Muscle layer of colon (tissue), 2 donors: Measurements from ENCODE around the gene ATP11A.

Source experiments
- H3K27ac ChIP-seq: one replicate; pipeline ENCODE4 v1.7.0; 2013; ENCODE audit warnings: low read depth, mild to moderate bottlenecking, low read length, moderate library complexity
- H3K27me3 ChIP-seq, 2 donors: one replicate each; pipeline ENCODE4 v1.7.0; 2013; ENCODE audit warnings: low read length in 2 of 2, mild to moderate bottlenecking in 2 of 2; ENCODE audit not compliant: insufficient read depth in 2 of 2, control insufficient read depth in 1 of 2
- H3K36me3 ChIP-seq: one replicate; pipeline ENCODE4 v1.7.0; 2013; ENCODE audit warnings: mild to moderate bottlenecking, low read length; ENCODE audit not compliant: insufficient read depth
- H3K4me1 ChIP-seq: one replicate; pipeline ENCODE4 v1.7.0; 2013; ENCODE audit warnings: mild to moderate bottlenecking, low read length; ENCODE audit not compliant: insufficient read depth
- H3K4me3 ChIP-seq, 2 donors: one replicate each; pipeline ENCODE4 v1.7.0; 2013; ENCODE audit warnings: low read length in 2 of 2, low read depth in 1 of 2, mild to moderate bottlenecking in 1 of 2, moderate library complexity in 1 of 2
- H3K9ac ChIP-seq: one replicate; pipeline ENCODE4 v1.7.0; 2013; ENCODE audit warnings: low read length
- H3K9me3 ChIP-seq: one replicate; pipeline ENCODE4 v1.7.0; 2013; ENCODE audit warnings: mild to moderate bottlenecking, low read length
- donor health status: abdominal sarcoma.
- donor health status: Adenocarcinoma of cecum.

ATP11A gene

GRCh38 chr13:112928972-112929782 lies 239.3 kb downstream of the ATP11A start:
- H3K4me1 ChIP-seq: peaks cover 5% of the 10 kb centered on the region
- no peak overlapping the region for H3K27ac ChIP-seq
- H3K9ac ChIP-seq: no peak overlapping the region
- no peaks in the 10 kb centered on the region for H3K9me3 ChIP-seq
- peaks cover 0 to 19% of the 10 kb centered on the region in 2 donors for H3K27me3 ChIP-seq
- H3K36me3 ChIP-seq: no peaks in the 10 kb centered on the region
- no peak overlapping the region for H3K4me3 ChIP-seq

GRCh38 chr13:112929783-112930055 lies 239.9 kb downstream of the ATP11A start:
- no peaks in the 10 kb centered on the region for H3K36me3 ChIP-seq
- H3K4me3 ChIP-seq: no peak overlapping the region
- no peak overlapping the region for H3K27ac ChIP-seq
- peaks cover 0 to 19% of the 10 kb centered on the region in 2 donors for H3K27me3 ChIP-seq
- H3K9ac ChIP-seq: no peak overlapping the region
- no peaks in the 10 kb centered on the region for H3K9me3 ChIP-seq
- peaks cover 5% of the 10 kb centered on the region for H3K4me1 ChIP-seq

GRCh38 chr13:112930192-112930591 lies 240.4 kb downstream of the ATP11A start:
- no peak overlapping the region for H3K9ac ChIP-seq
- peaks cover 0 to 19% of the 10 kb centered on the region in 2 donors for H3K27me3 ChIP-seq
- H3K4me1 ChIP-seq: peaks cover 5% of the 10 kb centered on the region
- no peaks in the 10 kb centered on the region for H3K36me3 ChIP-seq
- H3K9me3 ChIP-seq: no peaks in the 10 kb centered on the region
- no peak overlapping the region for H3K27ac ChIP-seq
- no peak overlapping the region for H3K4me3 ChIP-seq

GRCh38 chr13:112931028-112931934 lies 241.4 kb downstream of the ATP11A start:
- Histone ChIP-seq H3K36me3 (no peaks in the 10 kb centered on the region), H3K9me3 (no peaks in the 10 kb centered on the region), H3K9ac (no peak overlapping the region), H3K4me1 (peaks cover 5% of the 10 kb centered on the region), H3K27ac (no peak overlapping the region), H3K4me3 (no peak overlapping the region), H3K27me3 (peaks cover 0 to 19% of the 10 kb centered on the region in 2 donors)

GRCh38 chr13:112932971-112933370 lies 243.1 kb downstream of the ATP11A start:
- no peak overlapping the region for H3K9ac ChIP-seq
- H3K4me1 ChIP-seq: peaks cover 5% of the 10 kb centered on the region
- H3K27ac ChIP-seq: no peak overlapping the region
- peaks cover 0 to 19% of the 10 kb centered on the region in 2 donors for H3K27me3 ChIP-seq
- no peak overlapping the region for H3K4me3 ChIP-seq
- no peaks in the 10 kb centered on the region for H3K9me3 ChIP-seq
- H3K36me3 ChIP-seq: no peaks in the 10 kb centered on the region

GRCh38 chr13:112933649-112934048 lies 243.8 kb downstream of the ATP11A start:
- H3K27me3 ChIP-seq: peaks cover 0 to 19% of the 10 kb centered on the region in 2 donors
- H3K9ac ChIP-seq: no peak overlapping the region
- H3K36me3 ChIP-seq: no peaks in the 10 kb centered on the region
- no peak overlapping the region for H3K27ac ChIP-seq
- H3K4me1 ChIP-seq: peaks cover 5% of the 10 kb centered on the region
- H3K4me3 ChIP-seq: no peak overlapping the region
- no peaks in the 10 kb centered on the region for H3K9me3 ChIP-seq

- H3K36me3 ChIP-seq: no peaks in the 10 kb centered on the region
- no peak overlapping the region for H3K4me3 ChIP-seq
- H3K27me3 ChIP-seq: peaks cover 0 to 19% of the 10 kb centered on the region in 2 donors
- peaks cover 5% of the 10 kb centered on the region for H3K4me1 ChIP-seq
- H3K27ac ChIP-seq: no peak overlapping the region
- H3K9ac ChIP-seq: no peak overlapping the region
- H3K9me3 ChIP-seq: no peaks in the 10 kb centered on the region
These were observed 244.2 kb downstream of the ATP11A start for GRCh38 chr13:112934078-112934477.
